ENCODE measurements around the gene CHCT1. TPM values are rescaled to one million over a fixed set of nuclear protein-coding genes. Genes with fewer than 3 reads are reported as not detected.
"Not testable (repeated sequence)": the region's sequence is repeated elsewhere in the genome, so short reads cannot be mapped to it uniquely, and the experiment has no call there.

The CHCT1 gene
- total and polyA plus RNA-seq, 2 of the 8 experiments (the other 6 are each of a cell fraction or from before 2014, with no cell fraction given), result 0.06 TPM; not detected in 1

DNA sequence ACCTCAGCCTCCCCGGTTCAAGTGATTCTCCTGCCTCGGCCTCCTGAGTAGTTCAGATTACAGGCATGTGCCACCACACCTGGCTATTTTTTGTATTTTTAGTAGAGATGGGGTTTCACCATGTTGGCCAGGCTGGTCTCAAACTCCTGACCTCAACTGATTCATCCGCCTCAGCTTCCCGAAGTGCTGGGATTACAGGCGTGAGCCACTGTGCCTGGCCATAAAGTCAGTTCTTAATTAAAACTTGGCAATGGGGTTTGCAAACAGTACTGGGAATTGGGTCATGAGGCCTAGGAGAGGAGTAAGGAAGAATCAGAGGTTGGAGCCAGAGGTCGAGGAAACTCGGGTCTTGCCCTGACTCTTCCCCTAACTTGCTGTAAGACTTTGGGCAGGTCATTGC is 8.3 kb downstream of the CHCT1 start:
- H2BK20ac ChIP-seq (ENCODE audit: low read length); H3K9ac ChIP-seq (replicated peaks in 1 of 4; ENCODE audit: extremely low read depth in 1 of 4, low read depth in 3 of 4, low read length in 3 of 4); H3K23me2 ChIP-seq (ENCODE audit: low read depth, low read length); H4K8ac ChIP-seq (ENCODE audit: extremely low read depth, insufficient read depth, low read length); H3K36me3 ChIP-seq (ENCODE audit: control insufficient read depth in 2 of 4, insufficient read depth in 4 of 4, low read length in 3 of 4); H2BK15ac ChIP-seq (ENCODE audit: low read length); H2BK120ac ChIP-seq (replicated peaks; ENCODE audit: low read depth, low read length); H2BK12ac ChIP-seq (ENCODE audit: low read depth, low read length); H3K9me3 ChIP-seq (ENCODE audit: insufficient read depth in 2 of 2, low read depth in 1 of 2, low read length in 1 of 2); H2BK5ac ChIP-seq (ENCODE audit: low read depth, low read length); H3K18ac ChIP-seq (ENCODE audit: extremely low read depth, low read length); H3K14ac ChIP-seq (ENCODE audit: insufficient read length); H4K5ac ChIP-seq (ENCODE audit: insufficient read length, low read depth, low read length); H2AK5ac ChIP-seq (ENCODE audit: low read depth, low read length); H3K27ac ChIP-seq (ENCODE audit: low read depth, low read length); H3K4me1 ChIP-seq (replicated peaks in 1 of 4; ENCODE audit: control insufficient read depth in 3 of 4, insufficient read depth in 4 of 4, low read length in 3 of 4); CTCF ChIA-PET (ENCODE audit: partially characterized antibody); H3K56ac ChIP-seq (replicated peaks; ENCODE audit: insufficient read length, low read depth, low read length); H3K4me2 ChIP-seq (ENCODE audit: insufficient read depth in 1 of 2, low read depth in 2 of 2, low read length in 2 of 2); H3K4ac ChIP-seq (replicated peaks; ENCODE audit: insufficient read length, low read depth, low read length); H4K20me1 ChIP-seq (replicated peaks in 1 of 2; ENCODE audit: control insufficient read depth in 1 of 2, insufficient read depth in 2 of 2, low read length in 2 of 2); DNase-seq (ENCODE audit: low read depth in 1 of 2, low spot score in 2 of 2); H4K91ac ChIP-seq (replicated peaks; ENCODE audit: insufficient read length, low read length); FAIRE-seq; H3K23ac ChIP-seq (ENCODE audit: insufficient read length); H3K79me1 ChIP-seq (ENCODE audit: low read depth, low read length); H3K79me2 ChIP-seq (ENCODE audit: control insufficient read depth in 1 of 2, insufficient read depth in 2 of 2, low read length in 2 of 2); H3K4me3 ChIP-seq (ENCODE audit: extremely low read depth in 1 of 4, insufficient read depth in 2 of 4, low read depth in 3 of 4, low read length in 4 of 4); H3K27me3 ChIP-seq (replicated peaks in 1 of 4; ENCODE audit: control insufficient read depth in 3 of 4, extremely low read depth in 1 of 4, insufficient read depth in 3 of 4, low read length in 3 of 4); H2AFZ ChIP-seq (ENCODE audit: low read length): not testable (repeated sequence)
- POLR2A ChIA-PET (ENCODE audit: partially characterized antibody), result interaction anchor here (0.7 kb wide), 1 partner anchor 127 kb away, joined by 3 read pairs; no protein-coding TSS in a partner anchor
- WGBS, 2 experiments (ENCODE audit: extremely low coverage in 1 of 2, insufficient coverage in 1 of 2, insufficient read length in 1 of 2, insufficient replicate concordance in 2 of 2, low coverage in 1 of 2, low lambda C conversion rate in 2 of 2, missing lambda C conversion rate in 1 of 2), result 92% methylated on average over 7 of the region's 7 CpGs; no CpG with 5 or more reads in 1 of the 2 experiments

All from H1 (cell line).